AG04450 (cell line): ENCODE data around the gene GALNT5. TPM values are rescaled to one million over a fixed set of nuclear protein-coding genes. Genes with fewer than 3 reads are reported as not detected.

Experiments
- CTCF ChIA-PET: fragments of 300-600, 350-600 bp; formaldehyde crosslinking; extraction: SDS; loops from one replicate; lab custom pipeline; 2022; ENCODE audit warnings: antibody characterized with exemption, inconsistent platforms; lab: Charles Lee
- POLR2A ChIA-PET: fragments of 350-600 bp; formaldehyde crosslinking; extraction: SDS; loops from one replicate; lab custom pipeline; 2021; ENCODE audit warnings: antibody characterized with exemption, inconsistent platforms; lab: Yijun Ruan, JAX
- DNase-seq: peaks from one replicate; pipeline ENCODE4 v3.0.0-alpha.2; 2011; ENCODE audit warnings: low read depth, low spot score
- H3K27ac ChIP-seq: one replicate; pipeline ENCODE4 v1.5.1; 2012; ENCODE audit warnings: low read depth, low read length, control low read depth
- H3K27me3 ChIP-seq: one replicate; pipeline ENCODE4 v1.6.0; 2012; ENCODE audit warnings: low read length; ENCODE audit not compliant: control insufficient read depth, insufficient read depth
- H3K4me3 ChIP-seq: 2 replicates; pipeline ENCODE4 v1.5.1; 2011; ENCODE audit warnings: mild to moderate bottlenecking, low read depth, low read length, control low read depth
- H3K9me3 ChIP-seq: 2 replicates; pipeline ENCODE4 v1.5.1; 2012; ENCODE audit warnings: low read length; ENCODE audit not compliant: control insufficient read depth, insufficient read depth
- CTCF ChIP-seq: IDR thresholded peaks from 2 replicates; pipeline ENCODE4 v1.5.1; 2011; ENCODE audit warnings: low read depth, low read length, control low read depth, inconsistent platforms
- polyA minus RNA-seq: library from RNA; depleted of rRNA, polyadenylated mRNA; stranded (reverse); fragments of >200 nt; gene quantifications from 2 replicates; pipeline ENCODE4 v1.2.3, GENCODE V29; 2011; rRNA and poly(A)+ RNA removed
- polyA plus RNA-seq: library from polyadenylated mRNA; depleted of rRNA; stranded (reverse); fragments of >200 nt; gene quantifications from 2 replicates; pipeline ENCODE4 v1.2.3, GENCODE V29; 2011; rRNA removed

GALNT5 gene, protein sequence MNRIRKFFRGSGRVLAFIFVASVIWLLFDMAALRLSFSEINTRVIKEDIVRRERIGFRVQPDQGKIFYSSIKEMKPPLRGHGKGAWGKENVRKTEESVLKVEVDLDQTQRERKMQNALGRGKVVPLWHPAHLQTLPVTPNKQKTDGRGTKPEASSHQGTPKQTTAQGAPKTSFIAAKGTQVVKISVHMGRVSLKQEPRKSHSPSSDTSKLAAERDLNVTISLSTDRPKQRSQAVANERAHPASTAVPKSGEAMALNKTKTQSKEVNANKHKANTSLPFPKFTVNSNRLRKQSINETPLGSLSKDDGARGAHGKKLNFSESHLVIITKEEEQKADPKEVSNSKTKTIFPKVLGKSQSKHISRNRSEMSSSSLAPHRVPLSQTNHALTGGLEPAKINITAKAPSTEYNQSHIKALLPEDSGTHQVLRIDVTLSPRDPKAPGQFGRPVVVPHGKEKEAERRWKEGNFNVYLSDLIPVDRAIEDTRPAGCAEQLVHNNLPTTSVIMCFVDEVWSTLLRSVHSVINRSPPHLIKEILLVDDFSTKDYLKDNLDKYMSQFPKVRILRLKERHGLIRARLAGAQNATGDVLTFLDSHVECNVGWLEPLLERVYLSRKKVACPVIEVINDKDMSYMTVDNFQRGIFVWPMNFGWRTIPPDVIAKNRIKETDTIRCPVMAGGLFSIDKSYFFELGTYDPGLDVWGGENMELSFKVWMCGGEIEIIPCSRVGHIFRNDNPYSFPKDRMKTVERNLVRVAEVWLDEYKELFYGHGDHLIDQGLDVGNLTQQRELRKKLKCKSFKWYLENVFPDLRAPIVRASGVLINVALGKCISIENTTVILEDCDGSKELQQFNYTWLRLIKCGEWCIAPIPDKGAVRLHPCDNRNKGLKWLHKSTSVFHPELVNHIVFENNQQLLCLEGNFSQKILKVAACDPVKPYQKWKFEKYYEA
- polyA plus RNA-seq (49.8 and 55.0 TPM in 2 replicates), polyA minus RNA-seq (45.3 and 53.8 TPM in 2 replicates)

DNA sequence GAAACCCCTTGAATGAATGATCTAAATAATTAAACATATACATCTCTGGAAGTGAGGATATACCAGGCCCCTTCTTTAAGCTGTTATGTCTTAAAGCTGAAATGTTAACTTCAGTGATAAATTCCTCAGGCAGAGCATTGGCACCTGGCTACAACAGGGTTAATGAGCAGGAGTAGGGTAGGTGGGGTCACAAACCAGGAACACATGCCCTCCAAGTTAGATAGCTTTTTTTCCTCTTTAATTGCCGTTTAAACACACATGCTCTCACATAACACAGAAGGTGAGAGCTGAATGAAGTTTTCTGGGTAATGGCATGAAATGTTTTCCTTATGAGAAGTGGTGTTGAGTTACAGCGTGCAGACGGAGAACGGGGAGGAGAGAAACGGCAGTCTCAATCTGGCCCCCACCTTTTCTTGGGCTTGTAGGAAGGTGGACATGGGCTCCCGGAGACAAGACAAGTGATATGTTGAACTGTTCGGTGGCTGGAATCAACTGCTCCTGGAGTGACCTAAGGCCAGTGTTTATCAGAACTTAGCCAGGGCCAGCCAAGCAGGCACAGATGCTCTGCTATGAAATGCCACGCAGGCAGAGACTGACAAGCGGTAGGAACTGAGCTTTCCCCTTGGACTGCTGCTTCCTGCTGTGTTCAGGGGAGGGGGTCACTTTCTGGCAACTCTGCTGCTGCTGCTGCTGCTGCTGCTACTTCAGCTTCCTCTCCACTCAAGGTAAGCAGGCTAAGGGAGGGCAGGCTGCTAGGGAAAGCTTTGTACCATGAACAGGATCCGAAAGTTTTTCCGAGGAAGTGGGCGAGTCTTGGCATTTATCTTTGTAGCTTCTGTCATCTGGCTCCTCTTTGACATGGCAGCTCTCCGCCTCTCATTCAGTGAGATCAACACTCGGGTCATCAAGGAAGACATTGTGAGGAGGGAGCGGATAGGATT, at the start of gene GALNT5:
Gene GALNT5 (plus strand): TSS at position 394 of the 941 bp plus-strand sequence. CDS start 378 bp downstream, at position 772.
- ChIA-PET POLR2A (interaction anchor here (0.6 to 1.5 kb wide), 3 partner anchors 11 to 63 kb away, joined by 3 to 7 read pairs (median 4); no protein-coding TSS in a partner anchor), CTCF (interaction anchor here (0.9 to 6.0 kb wide), 8 partner anchors 11 to 922 kb away, joined by 3 to 37 read pairs (median 4); no protein-coding TSS in a partner anchor)
- no peaks in the 10 kb centered on the region for H3K9me3 ChIP-seq
- no peak for TF ChIP-seq CTCF
- peak within 1 kb of the TSS; percentile 72 for H3K4me3 ChIP-seq
- H3K27ac ChIP-seq, result peak within 1 kb of the TSS; percentile 58
- no peaks in the 10 kb centered on the region for H3K27me3 ChIP-seq
- no peak for DNase-seq

- Histone ChIP-seq H3K4me3 (no peak overlapping the region), H3K27me3 (no peaks in the 10 kb centered on the region), H3K27ac (no peak overlapping the region), H3K9me3 (no peaks in the 10 kb centered on the region)
- no peak for DNase-seq
- CTCF ChIA-PET, result interaction anchor here (0.5 to 1.5 kb wide), 2 partner anchors 23 to 881 kb away, joined by 3 to 4 read pairs; no protein-coding TSS in a partner anchor
- no peak for TF ChIP-seq CTCF
- POLR2A ChIA-PET, result interaction anchor here (0.9 kb wide), 1 partner anchor 44 kb away, joined by 4 read pairs; no protein-coding TSS in a partner anchor
These were observed 41.1 kb upstream of the GALNT5 start for GRCh38 chr2:157216286-157216965.

DNA sequence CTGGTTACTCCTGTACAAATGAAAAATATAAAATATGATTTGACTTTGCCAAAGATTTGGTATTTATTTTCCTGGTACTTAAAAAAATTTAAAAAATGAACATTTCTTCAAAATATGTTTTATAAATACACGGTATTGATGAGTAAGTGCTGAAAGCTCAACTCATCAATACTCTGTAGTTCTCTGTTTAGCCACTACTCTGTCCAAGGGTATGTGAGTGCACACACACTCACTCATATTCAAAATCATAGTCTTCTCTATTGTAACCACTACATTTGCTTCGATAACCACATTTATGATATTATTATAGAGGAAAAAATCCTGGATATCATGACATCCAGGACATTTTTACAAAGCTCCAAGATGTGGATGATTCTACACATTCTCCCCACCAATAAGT, 40.1 kb upstream of the GALNT5 start:
- no peak overlapping the region for H3K4me3 ChIP-seq
- TF ChIP-seq CTCF, result no peak
- H3K27ac ChIP-seq, result no peak overlapping the region
- POLR2A ChIA-PET, result no interaction called here
- CTCF ChIA-PET, result interaction anchor here (0.7 kb wide), 1 partner anchor 110 kb away, joined by 3 read pairs; no protein-coding TSS in a partner anchor
- no peak for DNase-seq
- no peaks in the 10 kb centered on the region for H3K27me3 ChIP-seq
- H3K9me3 ChIP-seq, result no peaks in the 10 kb centered on the region

DNA sequence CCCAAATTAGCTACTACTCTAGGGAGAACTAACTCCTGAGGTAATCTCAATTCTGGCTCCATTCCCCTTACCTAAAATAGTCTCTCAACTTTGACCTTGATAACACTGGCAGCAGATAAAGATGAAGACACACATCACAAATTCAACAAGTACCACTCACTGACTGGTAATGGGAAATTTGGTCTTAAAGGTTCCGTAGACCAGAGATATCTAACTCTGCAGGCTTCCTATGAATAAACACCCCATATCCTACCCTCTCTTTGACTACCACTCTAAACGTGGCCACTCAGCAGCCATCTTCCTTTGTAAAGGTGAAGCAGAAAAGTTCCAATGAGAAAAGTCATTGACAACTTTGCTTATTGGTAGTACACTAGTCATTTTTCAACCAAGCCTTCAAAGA, 38.6 kb upstream of the GALNT5 start:
- no peak for TF ChIP-seq CTCF
- Histone ChIP-seq H3K27me3 (no peaks in the 10 kb centered on the region), H3K4me3 (no peak overlapping the region), H3K27ac (no peak overlapping the region), H3K9me3 (no peaks in the 10 kb centered on the region)
- ChIA-PET POLR2A (no interaction called here), CTCF (no interaction called here)
- DNase-seq, result no peak
